Astrocyte of the spinal cord (primary cell): Measurements from ENCODE around the gene PDCD1LG2.

Experiments
- DNase-seq: peaks from one replicate; pipeline ENCODE4 v3.0.0; 2011; ENCODE audit warnings: low read depth, low spot score
- H3K4me3 ChIP-seq: 2 replicates; pipeline ENCODE4 v1.5.1; 2011; ENCODE audit warnings: low read depth, mild to moderate bottlenecking, low read length, moderate library complexity
- CTCF ChIP-seq: IDR thresholded peaks from 2 replicates; pipeline ENCODE4 v1.5.1; 2012; ENCODE audit warnings: low read depth, mild to moderate bottlenecking, low read length, inconsistent platforms
- in situ Hi-C: cut with HindIII; loops from 2 replicates; pipeline ENCODE4 v1.10.0; 2017; ENCODE audit warnings: low sequenced_read_pairs

The PDCD1LG2 gene

DNA sequence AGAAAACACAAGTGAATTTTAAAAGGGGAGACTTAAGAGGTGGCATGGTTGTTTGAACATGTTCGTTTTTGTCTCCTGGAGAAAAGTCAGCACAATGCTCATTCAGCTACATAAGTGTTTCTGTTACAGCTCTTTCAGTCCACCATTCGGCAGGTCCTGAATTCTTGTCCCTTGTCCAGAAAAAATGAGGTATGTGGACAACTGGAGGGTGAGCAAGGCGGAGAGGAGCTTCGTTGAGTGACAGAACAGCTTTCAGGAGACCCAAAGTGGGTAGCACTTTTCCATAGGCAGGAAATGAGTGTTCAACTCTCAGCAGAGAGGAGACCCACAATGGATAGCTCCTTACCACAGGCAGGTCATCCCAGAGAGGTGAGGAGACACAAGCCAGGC lies 4.9 kb downstream of the PDCD1LG2 start:
- no peak overlapping the region for H3K4me3 ChIP-seq
- no peak for DNase-seq
- no peak for TF ChIP-seq CTCF
- in situ Hi-C loops = no loop called here

DNA sequence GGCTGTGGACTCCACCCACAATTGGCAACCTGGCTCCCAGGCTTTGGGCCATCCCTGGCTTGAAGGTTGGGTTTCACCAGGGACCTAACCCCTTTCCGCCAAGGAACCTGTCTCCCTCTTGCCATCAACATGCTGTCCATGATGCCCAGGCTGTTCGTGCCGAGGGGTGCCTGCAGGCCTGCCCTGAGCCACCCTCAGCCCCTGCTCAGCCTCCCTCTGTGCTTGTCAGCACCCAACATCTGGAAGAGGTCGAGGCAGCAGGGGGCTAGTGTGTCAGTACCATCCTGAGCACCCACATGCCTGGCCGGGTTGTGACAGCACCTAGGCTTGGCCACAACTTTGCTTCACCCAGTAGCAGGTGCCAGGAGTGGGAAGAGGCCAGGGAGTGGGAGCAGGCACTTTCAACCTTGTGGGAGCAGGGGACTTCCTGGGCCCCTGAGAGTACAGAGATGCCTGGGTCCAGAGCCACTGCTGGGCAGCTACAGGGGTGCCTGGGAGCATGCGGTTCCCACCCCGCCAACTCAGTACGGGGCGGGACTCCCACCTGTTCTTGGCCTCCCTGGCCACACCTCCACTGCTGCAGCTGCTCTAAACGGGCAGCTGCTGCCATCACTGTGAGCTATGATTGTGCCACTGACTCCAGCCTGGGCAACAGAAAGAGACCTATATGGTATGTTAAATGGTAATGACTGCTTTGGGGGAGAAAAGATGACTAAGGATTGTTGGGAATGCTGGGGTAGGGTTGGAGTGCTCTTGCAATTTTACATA lies 6.3 kb downstream of the PDCD1LG2 start:
- no peak for TF ChIP-seq CTCF

DNA sequence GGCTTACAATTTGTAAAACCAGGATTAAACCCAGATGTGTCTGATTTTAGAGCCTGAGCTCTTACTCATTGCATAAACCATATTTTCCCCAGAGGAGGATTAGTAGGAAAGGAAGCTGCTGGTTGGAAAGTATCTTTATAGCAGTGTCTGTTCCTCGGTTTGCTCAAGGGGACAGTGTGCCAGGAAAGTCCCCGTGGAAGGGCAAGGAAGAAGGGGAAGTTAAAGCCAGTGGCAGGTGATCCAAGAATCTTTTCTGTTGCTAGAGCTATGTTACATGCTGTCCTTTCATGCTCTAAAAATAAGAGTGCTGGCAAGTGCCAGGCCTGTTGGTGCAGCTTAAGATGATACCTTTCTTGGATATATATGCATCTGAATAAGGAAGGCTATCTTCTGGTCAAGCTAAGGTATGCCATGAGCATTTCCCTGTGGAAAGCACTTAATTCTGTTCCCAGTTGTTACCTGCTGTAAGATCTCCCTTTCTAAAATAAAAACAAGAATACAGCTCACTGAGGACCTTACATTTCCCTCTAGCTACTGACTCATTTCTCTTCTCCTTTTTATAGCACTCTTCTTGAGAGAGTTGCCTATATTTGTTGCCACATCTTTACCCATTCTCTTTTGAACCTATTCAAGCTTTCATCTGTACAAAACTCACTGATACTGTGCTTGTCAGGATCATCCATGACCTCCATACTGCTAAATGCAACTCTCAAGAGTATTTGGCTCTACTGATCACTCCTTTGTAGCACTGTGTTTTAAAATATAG lies 8.0 kb downstream of the PDCD1LG2 start:
- no peak for DNase-seq
- in situ Hi-C loops = no loop called here
- no peak overlapping the region for H3K4me3 ChIP-seq

More for the DNA sequence above, 6.3 kb downstream of the PDCD1LG2 start:
- H3K4me3 ChIP-seq = no peak overlapping the region
- no peak for DNase-seq
- in situ Hi-C loops = no loop called here

DNA sequence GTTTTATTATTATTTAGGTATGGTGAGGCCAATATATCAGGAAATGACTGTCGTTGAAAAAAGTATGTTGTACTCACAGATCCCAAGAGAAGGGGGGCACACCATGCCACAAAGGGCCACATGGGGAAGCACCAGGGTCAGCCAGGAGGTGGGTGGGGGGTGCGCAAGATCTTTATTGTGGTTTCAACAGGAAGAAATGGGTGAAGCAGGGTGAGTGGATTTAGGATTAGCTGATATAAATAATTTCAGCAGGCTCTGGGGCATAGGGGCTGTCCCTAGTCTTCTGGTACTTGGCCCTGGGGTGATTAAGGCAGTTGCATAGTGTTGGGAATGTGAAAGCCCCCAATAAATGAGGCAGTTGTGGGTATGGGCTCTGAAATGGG lies 8.6 kb downstream of the PDCD1LG2 start:
- no peak for TF ChIP-seq CTCF
- H3K4me3 ChIP-seq = no peak overlapping the region
- DNase-seq = no peak
- in situ Hi-C loops = no loop called here

More for the DNA sequence above, 8.0 kb downstream of the PDCD1LG2 start:
- no peak for TF ChIP-seq CTCF

DNA sequence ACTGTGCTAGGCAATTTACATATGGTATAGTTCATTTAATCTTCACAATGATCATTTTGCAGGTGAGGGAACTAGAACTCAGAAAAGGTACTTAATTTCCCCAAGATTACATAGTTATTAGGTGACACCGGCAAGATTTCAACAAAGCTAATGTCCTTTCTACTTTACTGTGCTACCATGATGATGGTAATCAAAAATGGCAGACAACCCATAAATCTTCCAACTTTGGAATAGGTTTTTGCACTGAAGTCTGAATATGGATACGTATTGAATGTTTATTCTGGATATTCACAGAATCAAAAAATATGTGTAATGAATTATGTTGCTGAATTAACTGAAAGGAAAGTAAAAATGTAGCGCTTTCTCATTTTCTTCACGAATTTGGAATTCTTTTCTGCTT lies 13.8 kb downstream of the PDCD1LG2 start:
- H3K4me3 ChIP-seq = no peak overlapping the region
- no peak for DNase-seq
- in situ Hi-C loops = no loop called here
- no peak for TF ChIP-seq CTCF

- no peak for TF ChIP-seq CTCF
- peak; percentile 29 for DNase-seq
- in situ Hi-C loops = no loop called here
- no peak overlapping the region for H3K4me3 ChIP-seq
Observed at GRCh38 chr9:5529683-5530221, 19.4 kb downstream of the PDCD1LG2 start.
